Suprapubic skin (tissue), 4 donors: ENCODE data around the gene CMYA5.

Experiments used
- EP300 ChIP-seq: sonication (generic); formaldehyde crosslinking; IDR thresholded peaks from one replicate; pipeline ENCODE4 v1.6.1; 2017; ENCODE audit warnings: antibody characterized with exemption
- POLR2A ChIP-seq, 2 donors: fragments of 450-650 bp; IDR thresholded peaks; one replicate each; pipeline ENCODE4 v1.6.1; 2017; ENCODE audit warnings: antibody characterized with exemption in 2 of 2, mild to moderate bottlenecking in 2 of 2, moderate library complexity in 2 of 2
- POLR2AphosphoS5 ChIP-seq, 3 donors: sonication (generic); formaldehyde crosslinking; IDR thresholded peaks; one replicate each; pipeline ENCODE4 v1.6.1; 2017; ENCODE audit warnings: antibody characterized with exemption in 3 of 3
- TF ChIP-seq, protein P1 (sequence below), 2 donors: fragments of 200-600 bp in 1 of 2; fragments of 450-650 bp in 1 of 2; sonication (generic) in 1 of 2; IDR thresholded peaks; one replicate each; pipeline ENCODE4 v1.5.1; 2016 to 2019; ENCODE audit warnings: antibody characterized with exemption in 2 of 2, mild to moderate bottlenecking in 1 of 2, moderate library complexity in 1 of 2

DNA sequence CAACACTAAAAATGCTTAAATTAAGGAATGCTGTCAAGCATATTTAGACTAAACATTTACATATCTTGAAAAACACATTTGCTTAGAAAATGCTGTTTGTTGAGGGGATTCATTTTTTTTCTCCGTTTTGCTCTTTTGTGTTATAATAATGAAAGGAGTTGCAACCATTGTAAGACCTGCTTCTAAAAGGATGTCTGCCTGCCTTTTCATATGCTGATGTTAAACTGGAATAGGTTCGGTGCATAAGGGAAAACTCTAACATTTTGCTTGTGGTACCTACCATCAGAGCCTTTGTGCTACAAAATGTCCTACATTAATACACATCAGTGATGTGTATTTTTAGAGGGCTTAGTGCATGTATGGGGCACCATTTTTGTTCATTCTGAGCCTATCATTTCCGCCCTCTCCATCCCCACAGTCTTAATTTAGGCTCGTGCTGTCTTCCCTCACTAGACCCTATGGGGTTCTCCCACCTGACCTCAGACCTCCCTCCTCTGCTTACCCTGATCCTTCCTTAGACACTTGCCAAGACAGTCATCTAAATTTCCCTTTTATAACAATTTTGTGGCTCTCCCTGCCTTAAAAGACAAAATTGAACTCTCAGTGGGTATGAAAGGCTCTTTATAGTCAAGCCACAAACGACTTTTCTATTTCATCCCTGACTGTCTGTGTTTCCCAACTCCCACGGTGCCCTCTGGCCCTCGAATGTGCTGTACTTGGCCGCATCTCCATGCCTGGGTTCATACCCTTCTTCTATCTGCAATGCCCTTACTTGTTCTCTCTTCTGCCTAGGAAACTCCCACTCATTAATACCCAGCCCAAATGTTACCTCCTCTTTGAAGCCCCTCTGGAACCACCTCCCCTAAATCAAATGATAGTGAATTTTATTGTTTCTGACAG lies 61.2 kb downstream of the CMYA5 start:
- no peak for TF ChIP-seq POLR2A (IDR thresholded peaks at IDR 0.05)
- TF ChIP-seq, protein P1, sequence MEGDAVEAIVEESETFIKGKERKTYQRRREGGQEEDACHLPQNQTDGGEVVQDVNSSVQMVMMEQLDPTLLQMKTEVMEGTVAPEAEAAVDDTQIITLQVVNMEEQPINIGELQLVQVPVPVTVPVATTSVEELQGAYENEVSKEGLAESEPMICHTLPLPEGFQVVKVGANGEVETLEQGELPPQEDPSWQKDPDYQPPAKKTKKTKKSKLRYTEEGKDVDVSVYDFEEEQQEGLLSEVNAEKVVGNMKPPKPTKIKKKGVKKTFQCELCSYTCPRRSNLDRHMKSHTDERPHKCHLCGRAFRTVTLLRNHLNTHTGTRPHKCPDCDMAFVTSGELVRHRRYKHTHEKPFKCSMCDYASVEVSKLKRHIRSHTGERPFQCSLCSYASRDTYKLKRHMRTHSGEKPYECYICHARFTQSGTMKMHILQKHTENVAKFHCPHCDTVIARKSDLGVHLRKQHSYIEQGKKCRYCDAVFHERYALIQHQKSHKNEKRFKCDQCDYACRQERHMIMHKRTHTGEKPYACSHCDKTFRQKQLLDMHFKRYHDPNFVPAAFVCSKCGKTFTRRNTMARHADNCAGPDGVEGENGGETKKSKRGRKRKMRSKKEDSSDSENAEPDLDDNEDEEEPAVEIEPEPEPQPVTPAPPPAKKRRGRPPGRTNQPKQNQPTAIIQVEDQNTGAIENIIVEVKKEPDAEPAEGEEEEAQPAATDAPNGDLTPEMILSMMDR (IDR thresholded peaks at IDR 0.05), result no peak
- no peak for TF ChIP-seq EP300
- TF ChIP-seq POLR2AphosphoS5 (IDR thresholded peaks at IDR 0.05), result no peak
